Gastroesophageal sphincter (tissue), 3 donors: ENCODE results near the gene ARHGAP24.

Experiments used
- CTCF ChIP-seq, 4 experiments: fragments of 200-600 bp in 2 of 4; fragments of 450-650 bp in 2 of 4; sonication (generic) in 1 of 4; IDR thresholded peaks; one replicate each; pipeline ENCODE4 v1.5.1; 2017 to 2019; ENCODE audit warnings: antibody characterized with exemption in 4 of 4, mild to moderate bottlenecking in 2 of 4, moderate library complexity in 2 of 4
- POLR2A ChIP-seq, 2 donors: fragments of 450-650 bp; IDR thresholded peaks; one replicate each; pipeline ENCODE4 v1.6.1; 2017; ENCODE audit warnings: antibody characterized with exemption in 2 of 2, mild to moderate bottlenecking in 2 of 2, moderate library complexity in 1 of 2

- no peak for TF ChIP-seq POLR2A (IDR thresholded peaks at IDR 0.05)
- peak; percentile 49 to 71 (median 60) for TF ChIP-seq CTCF (IDR thresholded peaks at IDR 0.05)
Observed at GRCh38 chr4:86043755-86044592, 569.0 kb downstream of the ARHGAP24 start.
